SK-N-SH (cell line): Measurements from ENCODE around the gene TRAPPC2L. TPM values are rescaled to one million over a fixed set of nuclear protein-coding genes. Genes with fewer than 3 reads are reported as not detected.
"Not testable (repeated sequence)": the region's sequence is repeated elsewhere in the genome, so short reads cannot be mapped to it uniquely, and the experiment has no call there.

Experiments used
- CTCF ChIA-PET: fragments of 300-600, 350-600 bp; formaldehyde crosslinking; extraction: SDS; loops from one replicate; lab custom pipeline; 2021; lab: Yijun Ruan, JAX
- POLR2A ChIA-PET: fragments of 350-600 bp; sonication (Branson Sonifier 250); formaldehyde crosslinking; extraction: SDS; loops from one replicate; lab custom pipeline; 2020; ENCODE audit warnings: antibody characterized with exemption, inconsistent platforms; lab: Yijun Ruan, JAX
- DNase-seq: peaks from one replicate; pipeline ENCODE4 v3.0.0; 2012
- H2AFZ ChIP-seq: fragments of 200-600 bp; sonication (generic); 2 replicates; pipeline ENCODE4 v1.8.1; 2016; ENCODE audit warnings: antibody characterized with exemption, mild to moderate bottlenecking, low read depth
- H3F3A ChIP-seq: fragments of 200-600 bp; sonication (generic); replicated peaks from 2 replicates; pipeline ENCODE3; 2016; ENCODE audit warnings: antibody characterized with exemption, mild to moderate bottlenecking; ENCODE audit not compliant: insufficient read depth
- H3K27ac ChIP-seq, 2 experiments: fragments of 200-500 bp in 1 of 2; fragments of 200-600 bp in 1 of 2; sonication (Bioruptor generic) in 1 of 2; sonication (generic), shearing (Covaris generic) in 1 of 2; 2 replicates each; pipeline versions ENCODE4 v1.5.1 to v1.6.1; 2014 to 2016; ENCODE audit warnings: low read depth in 2 of 2, inconsistent platforms in 1 of 2, low read length in 1 of 2, mild to moderate bottlenecking in 1 of 2, mixed read lengths in 1 of 2
- H3K27me3 ChIP-seq: fragments of 200-600 bp; sonication (generic), shearing (Covaris generic); 2 replicates; pipeline ENCODE4 v1.6.1; 2016; ENCODE audit warnings: mixed run types; ENCODE audit not compliant: insufficient read depth
- H3K36me3 ChIP-seq, 2 experiments: fragments of 200-500 bp in 1 of 2; fragments of 200-600 bp in 1 of 2; sonication (Bioruptor generic) in 1 of 2; sonication (generic) in 1 of 2; replicated peaks in 1 of 2; 2 replicates each; pipeline versions ENCODE3 to v1.5.1; 2014 to 2016; ENCODE audit warnings: low read length in 1 of 2, mild to moderate bottlenecking in 1 of 2; ENCODE audit not compliant: insufficient read depth in 2 of 2, control insufficient read depth in 1 of 2
- H3K4me1 ChIP-seq, 2 experiments: fragments of 200-500 bp in 1 of 2; fragments of 200-600 bp in 1 of 2; sonication (Bioruptor generic) in 1 of 2; sonication (generic), shearing (Covaris generic) in 1 of 2; 2 replicates each; pipeline versions ENCODE4 v1.5.1 to v1.6.1; 2014 to 2016; ENCODE audit warnings: low read depth in 1 of 2, low read length in 1 of 2, mixed run types in 1 of 2; ENCODE audit not compliant: insufficient read depth in 2 of 2, control insufficient read depth in 1 of 2
- H3K4me2 ChIP-seq: fragments of 200-600 bp; sonication (generic), shearing (Covaris generic); 2 replicates; pipeline ENCODE4 v1.6.1; 2017; ENCODE audit warnings: mixed run types
- H3K4me3 ChIP-seq, 2 experiments: fragments of 200-500 bp in 1 of 2; fragments of 200-600 bp in 1 of 2; sonication (Bioruptor generic) in 1 of 2; sonication (generic), shearing (Covaris generic) in 1 of 2; 2 replicates each; pipeline versions ENCODE4 v1.5.1 to v1.8.1; 2014 to 2016; ENCODE audit warnings: low read depth in 2 of 2, inconsistent platforms in 1 of 2, low read length in 1 of 2, mild to moderate bottlenecking in 1 of 2, mixed read lengths in 1 of 2, moderate library complexity in 1 of 2
- H3K79me2 ChIP-seq: fragments of 200-600 bp; sonication (generic); 2 replicates; pipeline ENCODE4 v1.8.1; 2017; ENCODE audit warnings: mild to moderate bottlenecking; ENCODE audit not compliant: insufficient read depth
- H3K9ac ChIP-seq: fragments of 200-600 bp; sonication (generic); 2 replicates; pipeline ENCODE4 v1.6.1; 2017; ENCODE audit warnings: mixed run types
- H3K9me2 ChIP-seq: fragments of 200-600 bp; sonication (generic); 2 replicates; pipeline ENCODE4 v1.6.1; 2017; ENCODE audit warnings: mixed run types
- H3K9me3 ChIP-seq: fragments of 200-600 bp; sonication (generic); 2 replicates; pipeline ENCODE4 v1.6.1; 2017; ENCODE audit warnings: mixed run types, mild to moderate bottlenecking, moderate library complexity
- H4K20me1 ChIP-seq: fragments of 200-600 bp; sonication (generic); 2 replicates; pipeline ENCODE4 v1.6.1; 2017; ENCODE audit warnings: mild to moderate bottlenecking, mixed run types; ENCODE audit not compliant: insufficient read depth
- CHD2 ChIP-seq: fragments of 150-350 bp; IDR thresholded peaks from 2 replicates; pipeline ENCODE4 v1.6.1; 2018; ENCODE audit warnings: low read length; ENCODE audit not compliant: partially characterized antibody
- EZH2phosphoT487 ChIP-seq: fragments of 200-600 bp; sonication (generic); IDR thresholded peaks from 2 replicates; pipeline ENCODE4 v1.6.1; 2017; ENCODE audit warnings: low read depth, mixed run types, mild to moderate bottlenecking, antibody characterized with exemption, moderate library complexity, borderline replicate concordance
- FOSL2 ChIP-seq: IDR thresholded peaks from 2 replicates; pipeline ENCODE4 v1.4.0; 2012; ENCODE audit warnings: low read depth, mild to moderate bottlenecking, moderate library complexity, borderline replicate concordance
- GABPA ChIP-seq: IDR thresholded peaks from 2 replicates; pipeline ENCODE4 v1.4.0; 2012; ENCODE audit warnings: low read depth, mild to moderate bottlenecking
- JUND ChIP-seq: IDR thresholded peaks from 2 replicates; pipeline ENCODE4 v1.4.0; 2012
- MXI1 ChIP-seq: IDR thresholded peaks from 2 replicates; pipeline ENCODE4 v1.6.1; 2012; ENCODE audit warnings: mild to moderate bottlenecking, low read depth, low read length, improper control_type of control experiment
- NRF1 ChIP-seq: IDR thresholded peaks from 2 replicates; pipeline ENCODE4 v1.6.1; 2012; ENCODE audit warnings: low read depth, mild to moderate bottlenecking, low read length
- RFX5 ChIP-seq: IDR thresholded peaks from 2 replicates; pipeline ENCODE4 v1.6.1; 2012; ENCODE audit warnings: mild to moderate bottlenecking, improper control_type of control experiment, low read length
- RXRA ChIP-seq: IDR thresholded peaks from 2 replicates; pipeline ENCODE4 v1.4.0; 2012; ENCODE audit warnings: low read depth, mild to moderate bottlenecking, borderline replicate concordance
- SMC3 ChIP-seq: IDR thresholded peaks from 2 replicates; pipeline ENCODE4 v1.6.1; 2012; ENCODE audit warnings: low read depth, low read length, improper control_type of control experiment
- TAF1 ChIP-seq: IDR thresholded peaks from 2 replicates; pipeline ENCODE4 v1.6.1; 2012; ENCODE audit warnings: low read depth, mild to moderate bottlenecking, low read length, moderate library complexity, borderline replicate concordance
- TEAD4 ChIP-seq: IDR thresholded peaks from 2 replicates; pipeline ENCODE4 v1.4.0; 2012; ENCODE audit warnings: mild to moderate bottlenecking, borderline replicate concordance; ENCODE audit not compliant: insufficient read depth
- WGBS: methylation state at CpG from one replicate; pipeline ENCODE4 v1.1.6; 2017; ENCODE audit warnings: low lambda C conversion rate; 5-methylcytosine and 5-hydroxymethylcytosine counted together
- polyA plus RNA-seq, 3 experiments: library from polyadenylated mRNA; depleted of rRNA; stranded (reverse); fragments of >200 nt; gene quantifications; 2 replicates each; pipeline ENCODE4 v1.2.3, GENCODE V29; 2012
- TF ChIP-seq, protein P1 (sequence below): IDR thresholded peaks from 2 replicates; pipeline ENCODE4 v1.4.0; 2012; ENCODE audit warnings: low read depth, borderline replicate concordance
- TF ChIP-seq, protein P2 (sequence below): fragments of 150-350 bp; IDR thresholded peaks from 2 replicates; pipeline ENCODE4 v1.6.1; 2016; ENCODE audit warnings: mild to moderate bottlenecking, low read depth, low read length
- TF ChIP-seq, protein P3 (sequence below): IDR thresholded peaks from 2 replicates; pipeline ENCODE4; 2012

Gene TRAPPC2L
- polyA plus RNA-seq, 1 of the 3 experiments (the other 2 are of a cell fraction): 73.9 TPM

DNA sequence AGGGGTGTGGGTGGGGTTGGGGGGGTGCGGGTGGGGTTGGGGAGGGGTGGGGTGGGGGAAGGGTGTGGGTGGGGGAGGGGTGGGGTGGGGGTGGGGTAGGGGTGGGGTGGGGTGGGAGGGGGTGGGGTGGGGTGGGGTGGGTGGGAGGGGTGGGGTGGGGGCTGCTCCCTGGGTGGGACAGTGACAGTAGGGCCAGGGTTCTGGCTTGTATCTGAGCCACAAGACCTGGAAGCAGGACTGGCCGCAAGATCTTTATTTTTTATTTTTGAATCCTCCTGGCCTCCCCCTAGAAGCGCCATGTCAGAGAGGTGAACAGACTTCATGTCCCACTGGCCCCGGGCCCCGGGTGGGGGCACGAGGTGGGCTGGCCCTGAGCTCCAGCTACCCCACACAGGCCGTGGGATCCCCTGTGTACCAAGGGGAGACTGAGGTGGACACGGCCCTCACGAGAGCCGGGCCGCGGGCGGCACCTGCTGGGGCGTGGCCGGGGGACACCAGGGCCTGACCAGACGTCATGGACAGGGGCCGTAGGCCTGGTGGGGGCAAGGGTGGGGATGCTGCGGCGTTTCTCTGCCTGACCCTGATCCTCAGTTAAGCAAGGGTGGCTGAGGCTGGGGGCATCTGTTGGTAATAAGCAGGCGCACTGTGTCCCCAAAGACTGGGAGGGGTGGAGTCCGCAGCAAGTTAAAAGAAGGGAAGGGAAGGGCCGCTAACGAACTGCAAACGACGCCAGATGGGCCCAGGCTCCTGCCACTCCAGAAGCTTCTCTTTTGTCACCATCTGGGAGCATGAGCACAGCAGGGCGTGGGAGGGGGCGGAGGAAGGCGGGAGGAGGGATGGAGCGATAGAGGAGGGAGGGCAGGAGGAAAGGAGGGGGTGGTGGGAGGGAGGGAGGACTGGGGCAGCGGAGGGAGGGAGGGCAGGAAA is 31.8 kb downstream of the TRAPPC2L start:
- 15% methylated on average over 25 of the region's 30 CpGs for WGBS
- POLR2A ChIA-PET: no interaction called here

DNA sequence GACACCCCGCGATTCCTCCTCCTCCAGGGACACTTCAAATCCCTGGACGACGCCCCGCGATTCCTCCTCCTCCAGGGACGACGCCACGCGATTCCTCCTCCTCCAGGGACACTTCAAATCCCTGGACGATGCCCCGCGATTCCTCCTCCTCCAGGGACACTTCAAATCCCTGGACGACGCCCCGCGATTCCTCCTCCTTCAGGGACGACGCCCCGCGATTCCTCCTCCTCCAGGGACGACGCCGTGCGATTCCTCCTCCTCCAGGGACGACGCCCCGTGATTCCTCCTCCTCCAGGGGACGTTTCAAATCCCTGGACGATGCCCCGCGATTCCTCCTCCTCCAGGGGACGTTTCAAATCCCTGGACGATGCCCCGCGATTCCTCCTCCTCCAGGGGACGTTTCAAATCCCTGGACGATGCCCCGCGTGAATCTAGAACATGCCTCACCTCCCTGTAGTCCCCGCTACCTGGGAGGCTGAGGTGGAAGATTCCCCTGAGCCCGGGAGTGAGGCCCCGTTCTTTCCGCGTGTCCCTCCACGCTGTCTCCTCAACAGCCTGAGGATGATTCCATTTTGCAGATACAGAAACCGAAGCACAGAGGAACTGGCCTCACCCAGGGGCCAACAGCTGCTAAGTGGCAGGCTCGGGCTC is 32.9 kb downstream of the TRAPPC2L start:
- H3K9ac ChIP-seq, H3F3A ChIP-seq, H4K20me1 ChIP-seq, H3K9me2 ChIP-seq, H3K4me3 ChIP-seq, H3K4me1 ChIP-seq, H3K27ac ChIP-seq, DNase-seq, H3K4me2 ChIP-seq, H3K79me2 ChIP-seq, H2AFZ ChIP-seq, H3K36me3 ChIP-seq, POLR2A ChIA-PET, H3K9me3 ChIP-seq: not testable (repeated sequence)
- CTCF ChIA-PET: interaction anchor here (1.4 kb wide), 1 partner anchor 278 kb away, joined by 4 read pairs; no protein-coding TSS in a partner anchor
- 67% methylated on average over 47 of the region's 48 CpGs for WGBS
- H3K27me3 ChIP-seq: peaks cover 30% of the 10 kb centered on the region

More for the DNA sequence above, 31.8 kb downstream of the TRAPPC2L start:
- Histone ChIP-seq H3F3A (no peaks in the 10 kb centered on the region), H3K9ac (no peak overlapping the region), H3K4me3 (no peak overlapping the region), H4K20me1 (no peaks in the 10 kb centered on the region), H3K9me3 (no peaks in the 10 kb centered on the region), H3K9me2 (no peaks in the 10 kb centered on the region), H3K79me2 (no peaks in the 10 kb centered on the region), H3K27me3 (peaks cover 30% of the 10 kb centered on the region), H3K4me1 (no peaks in the 10 kb centered on the region; a peak in 1 of 4 replicates), H3K27ac (no peak overlapping the region), H3K4me2 (no peak overlapping the region), H3K36me3 (no peaks in the 10 kb centered on the region), H2AFZ (no peak overlapping the region)
- no peak for DNase-seq
- CTCF ChIA-PET: interaction anchor here (1.2 kb wide), 1 partner anchor 11 kb away, joined by 3 read pairs; no protein-coding TSS in a partner anchor
- TF ChIP-seq TEAD4 (no peak), FOSL2 (no peak), EZH2phosphoT487 (no peak), CHD2 (no peak), SMC3 (no peak), TAF1 (no peak), RXRA (no peak), NRF1 (no peak), JUND (no peak), RFX5 (no peak), GABPA (no peak), MXI1 (no peak)
- TF ChIP-seq, protein P1, sequence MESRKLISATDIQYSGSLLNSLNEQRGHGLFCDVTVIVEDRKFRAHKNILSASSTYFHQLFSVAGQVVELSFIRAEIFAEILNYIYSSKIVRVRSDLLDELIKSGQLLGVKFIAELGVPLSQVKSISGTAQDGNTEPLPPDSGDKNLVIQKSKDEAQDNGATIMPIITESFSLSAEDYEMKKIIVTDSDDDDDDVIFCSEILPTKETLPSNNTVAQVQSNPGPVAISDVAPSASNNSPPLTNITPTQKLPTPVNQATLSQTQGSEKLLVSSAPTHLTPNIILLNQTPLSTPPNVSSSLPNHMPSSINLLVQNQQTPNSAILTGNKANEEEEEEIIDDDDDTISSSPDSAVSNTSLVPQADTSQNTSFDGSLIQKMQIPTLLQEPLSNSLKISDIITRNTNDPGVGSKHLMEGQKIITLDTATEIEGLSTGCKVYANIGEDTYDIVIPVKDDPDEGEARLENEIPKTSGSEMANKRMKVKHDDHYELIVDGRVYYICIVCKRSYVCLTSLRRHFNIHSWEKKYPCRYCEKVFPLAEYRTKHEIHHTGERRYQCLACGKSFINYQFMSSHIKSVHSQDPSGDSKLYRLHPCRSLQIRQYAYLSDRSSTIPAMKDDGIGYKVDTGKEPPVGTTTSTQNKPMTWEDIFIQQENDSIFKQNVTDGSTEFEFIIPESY: no peak
- TF ChIP-seq, protein P2, sequence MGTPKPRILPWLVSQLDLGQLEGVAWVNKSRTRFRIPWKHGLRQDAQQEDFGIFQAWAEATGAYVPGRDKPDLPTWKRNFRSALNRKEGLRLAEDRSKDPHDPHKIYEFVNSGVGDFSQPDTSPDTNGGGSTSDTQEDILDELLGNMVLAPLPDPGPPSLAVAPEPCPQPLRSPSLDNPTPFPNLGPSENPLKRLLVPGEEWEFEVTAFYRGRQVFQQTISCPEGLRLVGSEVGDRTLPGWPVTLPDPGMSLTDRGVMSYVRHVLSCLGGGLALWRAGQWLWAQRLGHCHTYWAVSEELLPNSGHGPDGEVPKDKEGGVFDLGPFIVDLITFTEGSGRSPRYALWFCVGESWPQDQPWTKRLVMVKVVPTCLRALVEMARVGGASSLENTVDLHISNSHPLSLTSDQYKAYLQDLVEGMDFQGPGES: no peak
- TF ChIP-seq, protein P3, sequence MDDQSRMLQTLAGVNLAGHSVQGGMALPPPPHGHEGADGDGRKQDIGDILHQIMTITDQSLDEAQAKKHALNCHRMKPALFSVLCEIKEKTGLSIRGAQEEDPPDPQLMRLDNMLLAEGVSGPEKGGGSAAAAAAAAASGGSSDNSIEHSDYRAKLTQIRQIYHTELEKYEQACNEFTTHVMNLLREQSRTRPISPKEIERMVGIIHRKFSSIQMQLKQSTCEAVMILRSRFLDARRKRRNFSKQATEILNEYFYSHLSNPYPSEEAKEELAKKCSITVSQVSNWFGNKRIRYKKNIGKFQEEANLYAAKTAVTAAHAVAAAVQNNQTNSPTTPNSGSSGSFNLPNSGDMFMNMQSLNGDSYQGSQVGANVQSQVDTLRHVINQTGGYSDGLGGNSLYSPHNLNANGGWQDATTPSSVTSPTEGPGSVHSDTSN: no peak
